Esophagus muscularis mucosa (tissue), 4 donors: ENCODE data around the gene UVSSA. TPM values are rescaled to one million over a fixed set of nuclear protein-coding genes. Genes with fewer than 3 reads are reported as not detected.

Experiments used
- DNase-seq: peaks from one replicate; pipeline ENCODE4 v3.0.0-alpha.2; 2017; ENCODE audit errors: extremely low spot score
- H3K27ac ChIP-seq, 4 donors: fragments of 200-600 bp; sonication (generic); replicated peaks in 1 of 4; 1 replicate in 3 of 4; 2 replicates in 1 of 4; pipeline ENCODE4 v1.5.1; 2016 to 2019; ENCODE audit warnings: mild to moderate bottlenecking in 1 of 4
- H3K27me3 ChIP-seq, 4 donors: fragments of 200-600 bp; sonication (generic); one replicate each; pipeline versions ENCODE4 v1.5.1 to v1.6.0; 2016 to 2019
- H3K36me3 ChIP-seq, 4 donors: fragments of 200-600 bp; sonication (generic); one replicate each; pipeline ENCODE4 v1.5.1; 2016 to 2019
- H3K4me1 ChIP-seq, 4 donors: fragments of 200-600 bp; sonication (generic); one replicate each; pipeline ENCODE4 v1.5.1; 2016 to 2019
- H3K4me3 ChIP-seq, 4 donors: fragments of 200-600 bp; sonication (generic); 1 replicate in 2 of 4; 2 replicates in 2 of 4; pipeline ENCODE4 v1.5.1; 2016 to 2019; ENCODE audit warnings: mild to moderate bottlenecking in 4 of 4, moderate library complexity in 1 of 4
- H3K9me3 ChIP-seq, 4 donors: fragments of 200-600 bp; sonication (generic); 1 replicate in 3 of 4; 2 replicates in 1 of 4; pipeline ENCODE4 v1.5.1; 2016 to 2019
- EP300 ChIP-seq: sonication (generic); formaldehyde crosslinking; IDR thresholded peaks from one replicate; pipeline ENCODE4 v1.6.1; 2017; ENCODE audit warnings: antibody characterized with exemption
- POLR2A ChIP-seq: fragments of 450-650 bp; IDR thresholded peaks from one replicate; pipeline ENCODE4 v1.6.1; 2017; ENCODE audit warnings: antibody characterized with exemption, moderate library complexity, mild to moderate bottlenecking, low read depth
- POLR2AphosphoS5 ChIP-seq, 2 donors: sonication (generic); formaldehyde crosslinking; IDR thresholded peaks; one replicate each; pipeline ENCODE4 v1.6.1; 2017; ENCODE audit warnings: antibody characterized with exemption in 2 of 2
- WGBS: methylation state at CpG from one replicate; pipeline ENCODE4 v1.1.5; 2018; 5-methylcytosine and 5-hydroxymethylcytosine counted together
- intact Hi-C: fragments of 100-400 bp; cut with DNase I; formaldehyde crosslinking; loops from one replicate; pipeline ENCODE4 v1.15.1; 2023
- total RNA-seq, 4 donors: library from RNA; depleted of rRNA; stranded (reverse); fragments of >200 nt; gene quantifications; one replicate each; pipeline versions ENCODE4 v1.1.0 to v1.2.1, GENCODE V29; 2016
- TF ChIP-seq, protein P1 (sequence below), 3 experiments: fragments of 200-600 bp in 2 of 3; fragments of 450-650 bp in 1 of 3; sonication (generic) in 2 of 3; IDR thresholded peaks; one replicate each; pipeline ENCODE4 v1.5.1; 2017 to 2019; ENCODE audit warnings: antibody characterized with exemption in 3 of 3, mild to moderate bottlenecking in 2 of 3, moderate library complexity in 1 of 3

UVSSA gene
- total RNA-seq, 4 donors from 2014 or later, result 8.9 to 16.5 (median 13.1) TPM

DNA sequence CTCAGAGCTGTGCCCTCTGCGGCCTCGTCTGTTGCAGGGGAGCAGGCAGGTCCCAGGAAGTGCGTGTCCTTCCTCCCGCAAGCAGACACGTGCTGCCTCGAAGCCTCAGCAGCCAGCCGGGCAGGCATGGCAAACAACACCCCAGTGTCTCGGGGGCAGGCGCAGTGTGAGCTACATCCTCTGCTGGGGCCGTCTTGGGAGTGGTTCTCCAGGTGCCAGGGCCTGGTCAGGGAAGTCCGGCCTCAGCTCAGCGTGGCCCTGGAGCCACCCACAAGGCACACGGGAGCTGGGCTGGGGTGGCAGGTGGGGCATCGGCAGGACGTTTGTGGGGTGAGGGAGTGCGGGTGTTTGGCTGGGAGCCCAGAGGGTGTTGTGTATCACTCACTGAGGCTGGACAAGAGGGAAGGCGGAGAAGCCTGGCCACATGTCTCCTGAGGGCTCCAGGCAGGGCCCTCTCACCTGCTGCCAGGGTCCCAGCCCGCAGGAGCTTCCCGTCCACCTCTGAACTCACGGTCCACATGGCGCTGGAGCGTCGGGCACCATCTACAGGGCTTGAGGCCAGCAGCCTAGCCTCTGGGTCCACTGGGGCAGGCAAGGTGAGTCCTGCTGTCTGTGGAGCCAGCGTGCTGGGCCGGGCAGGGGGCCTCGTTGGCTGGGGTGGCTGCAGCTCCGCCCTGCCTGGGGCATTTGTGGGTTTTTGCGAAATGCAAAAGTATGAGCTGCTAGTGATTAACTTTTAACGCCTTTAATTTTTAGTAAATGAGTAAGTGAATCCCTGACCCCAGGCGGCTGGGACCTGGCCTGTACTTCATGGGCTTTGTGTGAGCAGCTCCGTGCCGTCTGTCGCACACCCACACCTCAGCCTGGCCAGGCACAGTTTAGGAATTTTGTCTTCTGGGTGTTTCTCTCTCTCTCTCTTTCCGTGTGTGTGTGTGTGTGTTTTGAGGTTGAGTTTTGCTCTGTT, 17.3 kb upstream of the UVSSA start:
- Histone ChIP-seq H3K27me3 (no peaks in the 10 kb centered on the region), H3K4me1 (peaks cover 0 to 17% (median 3%) of the 10 kb centered on the region in 4 donors), H3K4me3 (no peak overlapping the region), H3K9me3 (no peaks in the 10 kb centered on the region), H3K27ac (no peak overlapping the region), H3K36me3 (peaks cover 24 to 91% (median 87%) of the 10 kb centered on the region in 4 donors)
- intact Hi-C loops, result no loop called here
- no peak for DNase-seq
- 86% methylated on average over 20 of the region's 34 CpGs for WGBS
- no peak for TF ChIP-seq POLR2A
- TF ChIP-seq POLR2AphosphoS5 (IDR thresholded peaks at IDR 0.05), result no peak
- no peak for TF ChIP-seq EP300
- TF ChIP-seq, protein P1, sequence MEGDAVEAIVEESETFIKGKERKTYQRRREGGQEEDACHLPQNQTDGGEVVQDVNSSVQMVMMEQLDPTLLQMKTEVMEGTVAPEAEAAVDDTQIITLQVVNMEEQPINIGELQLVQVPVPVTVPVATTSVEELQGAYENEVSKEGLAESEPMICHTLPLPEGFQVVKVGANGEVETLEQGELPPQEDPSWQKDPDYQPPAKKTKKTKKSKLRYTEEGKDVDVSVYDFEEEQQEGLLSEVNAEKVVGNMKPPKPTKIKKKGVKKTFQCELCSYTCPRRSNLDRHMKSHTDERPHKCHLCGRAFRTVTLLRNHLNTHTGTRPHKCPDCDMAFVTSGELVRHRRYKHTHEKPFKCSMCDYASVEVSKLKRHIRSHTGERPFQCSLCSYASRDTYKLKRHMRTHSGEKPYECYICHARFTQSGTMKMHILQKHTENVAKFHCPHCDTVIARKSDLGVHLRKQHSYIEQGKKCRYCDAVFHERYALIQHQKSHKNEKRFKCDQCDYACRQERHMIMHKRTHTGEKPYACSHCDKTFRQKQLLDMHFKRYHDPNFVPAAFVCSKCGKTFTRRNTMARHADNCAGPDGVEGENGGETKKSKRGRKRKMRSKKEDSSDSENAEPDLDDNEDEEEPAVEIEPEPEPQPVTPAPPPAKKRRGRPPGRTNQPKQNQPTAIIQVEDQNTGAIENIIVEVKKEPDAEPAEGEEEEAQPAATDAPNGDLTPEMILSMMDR (IDR thresholded peaks at IDR 0.05), result no peak

DNA sequence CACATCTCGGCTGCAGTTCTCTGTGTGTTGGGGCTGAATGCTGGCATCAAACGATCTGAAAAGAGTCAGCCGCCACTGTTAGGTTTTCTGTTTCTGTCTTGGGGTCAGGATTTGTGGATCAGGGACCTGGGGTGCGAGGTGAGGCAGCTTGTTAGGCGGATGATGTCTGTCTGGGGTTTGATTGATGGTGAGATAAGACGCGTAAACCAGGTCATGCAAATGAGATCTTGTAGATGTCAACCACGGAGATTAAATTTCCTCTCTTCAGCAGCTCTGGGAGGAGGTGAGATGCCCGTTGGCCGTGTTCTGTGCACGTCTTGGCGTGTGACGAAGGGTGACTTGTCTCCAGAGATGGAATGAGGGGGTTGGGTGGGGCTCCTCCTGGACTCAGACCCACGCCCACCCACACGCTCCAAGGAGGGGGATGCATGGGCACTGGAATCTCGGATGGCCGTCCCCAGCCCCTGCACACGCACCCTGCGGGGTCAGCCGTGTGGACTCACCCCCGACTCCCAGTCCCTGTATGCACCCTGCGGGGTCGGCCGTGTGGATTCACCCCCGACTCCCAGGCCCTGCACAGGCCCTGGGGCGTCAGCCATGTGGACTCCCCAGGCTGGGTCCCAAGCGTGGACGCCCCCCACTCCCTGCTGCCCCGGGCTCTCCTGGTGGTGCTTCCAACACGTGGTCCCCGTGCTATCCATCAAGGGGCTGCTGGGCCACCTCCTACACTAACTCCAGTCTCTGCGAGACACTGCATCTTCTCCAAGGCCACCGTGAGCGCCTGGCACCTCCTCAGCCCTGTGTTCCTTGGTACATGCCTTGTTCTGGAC, 16.0 kb upstream of the UVSSA start:
- Histone ChIP-seq H3K9me3 (no peaks in the 10 kb centered on the region), H3K4me3 (no peak overlapping the region), H3K36me3 (peaks cover 24 to 86% (median 83%) of the 10 kb centered on the region in 4 donors), H3K27ac (no peak overlapping the region), H3K4me1 (peaks cover 0 to 17% (median 3%) of the 10 kb centered on the region in 4 donors), H3K27me3 (no peaks in the 10 kb centered on the region)
- WGBS, result 81% methylated on average over 34 of the region's 34 CpGs
- no peak for TF ChIP-seq EP300
- no peak for TF ChIP-seq POLR2AphosphoS5 (IDR thresholded peaks at IDR 0.05)
- TF ChIP-seq, protein P1 (IDR thresholded peaks at IDR 0.05), result no peak
- no peak for TF ChIP-seq POLR2A
- intact Hi-C loops, result no loop called here
- no peak for DNase-seq

GRCh38 chr4:1331591-1332353, 15.2 kb upstream of the UVSSA start:
- WGBS, result 92% methylated on average over 20 of the region's 21 CpGs
- intact Hi-C loops, result no loop called here

GRCh38 chr4:1332686-1333085, 14.3 kb upstream of the UVSSA start:
- H3K36me3 ChIP-seq, result peaks cover 28 to 85% (median 83%) of the 10 kb centered on the region in 4 donors
- intact Hi-C loops, result no loop called here
- 85% methylated on average over 13 of the region's 13 CpGs for WGBS

More at GRCh38 chr4:1331591-1332353, 15.2 kb upstream of the UVSSA start:
- TF ChIP-seq POLR2AphosphoS5 (IDR thresholded peaks at IDR 0.05), result no peak
- no peak for TF ChIP-seq POLR2A
- TF ChIP-seq EP300, result no peak
- H3K27me3 ChIP-seq, result no peaks in the 10 kb centered on the region
- H3K4me1 ChIP-seq, result peaks cover 0 to 17% (median 3%) of the 10 kb centered on the region in 4 donors
- H3K9me3 ChIP-seq, result no peaks in the 10 kb centered on the region
- H3K36me3 ChIP-seq, result peaks cover 26 to 85% (median 83%) of the 10 kb centered on the region in 4 donors
- H3K27ac ChIP-seq, result no peak overlapping the region
- DNase-seq, result no peak
- H3K4me3 ChIP-seq, result no peak overlapping the region

More at GRCh38 chr4:1332686-1333085, 14.3 kb upstream of the UVSSA start:
- Histone ChIP-seq H3K27me3 (no peaks in the 10 kb centered on the region), H3K9me3 (no peaks in the 10 kb centered on the region), H3K4me1 (peaks cover 0 to 17% (median 3%) of the 10 kb centered on the region in 4 donors), H3K27ac (no peak overlapping the region), H3K4me3 (no peak overlapping the region)
- no peak for DNase-seq
- TF ChIP-seq, protein P1 (IDR thresholded peaks at IDR 0.05), result no peak
- TF ChIP-seq POLR2A (no peak), EP300 (no peak), POLR2AphosphoS5 (IDR thresholded peaks at IDR 0.05) (no peak)
